Endothelial cell of umbilical vein (primary cell): ENCODE measurements around the gene ZFP42. TPM values are rescaled to one million over a fixed set of nuclear protein-coding genes. Genes with fewer than 3 reads are reported as not detected.

ENCODE experiments used
- BruUV-seq: library from RNA; stranded (reverse); fragments of 400-500 nt; replicated peaks from 2 replicates; lab custom pipeline; 2021; lab: Mats Ljungman, UMichigan
- CTCF ChIA-PET: fragments of 300-600, 350-600 bp; sonication (Branson Sonifier 250); formaldehyde crosslinking; loops from one replicate; lab custom pipeline; 2021; ENCODE audit warnings: antibody characterized with exemption, inconsistent platforms; lab: Charles Lee
- POLR2A ChIA-PET: fragments of 300-600, 350-600 bp; sonication (Branson Sonifier 250); formaldehyde crosslinking; loops from one replicate; lab custom pipeline; 2021; ENCODE audit warnings: antibody characterized with exemption, inconsistent platforms; lab: Charles Lee
- DNase-seq: peaks from one replicate; pipeline ENCODE4 v3.0.0-alpha.2; 2011; ENCODE audit warnings: low read depth, low spot score
- FAIRE-seq: peaks from 2 replicates; lab custom pipeline; 2011; peaks lifted over from hg19 to GRCh38; lab: Jason Lieb, UNC
- H2AFZ ChIP-seq: 2 replicates; pipeline ENCODE4 v1.6.0; 2012; ENCODE audit warnings: low read depth, low read length, control low read depth, inconsistent platforms
- H3K27ac ChIP-seq: 2 replicates; pipeline ENCODE4 v1.5.1; 2011; ENCODE audit warnings: low read depth, mild to moderate bottlenecking, control low read depth, low read length, moderate library complexity; ENCODE audit not compliant: insufficient read depth
- H3K27me3 ChIP-seq, 2 experiments: 2 replicates each; pipeline versions ENCODE4 v1.6.0 to v1.6.1; 2011; ENCODE audit warnings: low read length in 2 of 2, mixed read lengths in 1 of 2; ENCODE audit not compliant: control insufficient read depth in 2 of 2, insufficient read depth in 2 of 2
- H3K36me3 ChIP-seq, 2 experiments: 2 replicates in 1 of 2; 3 replicates in 1 of 2; pipeline ENCODE4 v1.5.1; 2011; ENCODE audit warnings: low read length in 2 of 2, mild to moderate bottlenecking in 1 of 2, moderate library complexity in 1 of 2; ENCODE audit not compliant: control insufficient read depth in 2 of 2, insufficient read depth in 2 of 2; ENCODE audit errors: extremely low read depth in 1 of 2
- H3K4me1 ChIP-seq: 3 replicates; pipeline ENCODE4 v1.5.1; 2011; ENCODE audit warnings: mild to moderate bottlenecking, low read length; ENCODE audit not compliant: control insufficient read depth, insufficient read depth; ENCODE audit errors: extremely low read depth
- H3K4me2 ChIP-seq: 2 replicates; pipeline ENCODE4 v1.6.1; 2011; ENCODE audit warnings: low read length, control low read depth, mixed read lengths; ENCODE audit not compliant: insufficient read depth
- H3K4me3 ChIP-seq, 3 experiments: fragments of 200-600 bp in 1 of 3; sonication (generic), shearing (Covaris generic) in 1 of 3; replicated peaks in 1 of 3; 2 replicates each; pipeline ENCODE4 v1.5.1; 2011 to 2016; ENCODE audit warnings: control low read depth in 3 of 3, low read length in 3 of 3, mild to moderate bottlenecking in 2 of 3, inconsistent platforms in 1 of 3, low read depth in 1 of 3, moderate library complexity in 1 of 3; ENCODE audit not compliant: insufficient read depth in 1 of 3
- H3K79me2 ChIP-seq: 2 replicates; pipeline ENCODE4 v1.6.0; 2012; ENCODE audit warnings: low read length, inconsistent platforms; ENCODE audit not compliant: control insufficient read depth, insufficient read depth
- H3K9ac ChIP-seq: replicated peaks from 2 replicates; pipeline ENCODE3; 2011; ENCODE audit warnings: low read length, control low read depth; ENCODE audit not compliant: insufficient read depth; ENCODE audit errors: extremely low read depth
- H3K9me1 ChIP-seq: replicated peaks from 3 replicates; pipeline ENCODE4 v1.6.0; 2011; ENCODE audit warnings: mild to moderate bottlenecking, low read length; ENCODE audit not compliant: control insufficient read depth, insufficient read depth; ENCODE audit errors: extremely low read depth
- H3K9me3 ChIP-seq: replicated peaks from 2 replicates; pipeline ENCODE4 v1.5.1; 2012; ENCODE audit warnings: low read length, inconsistent platforms; ENCODE audit not compliant: control insufficient read depth, insufficient read depth
- H4K20me1 ChIP-seq: replicated peaks from 2 replicates; pipeline ENCODE3; 2011; ENCODE audit warnings: mild to moderate bottlenecking, low read length; ENCODE audit not compliant: control insufficient read depth, insufficient read depth; ENCODE audit errors: extremely low read depth
- EZH2 ChIP-seq: IDR thresholded peaks from 2 replicates; pipeline ENCODE4 v1.6.1; 2012; ENCODE audit warnings: borderline replicate concordance, low read depth, mild to moderate bottlenecking, moderate library complexity, low read length, inconsistent platforms; ENCODE audit not compliant: severe bottlenecking
- FOS ChIP-seq: IDR thresholded peaks from 2 replicates; pipeline ENCODE4 v1.6.1; 2011; ENCODE audit warnings: mild to moderate bottlenecking, low read length, moderate library complexity, borderline replicate concordance; ENCODE audit not compliant: insufficient read depth
- GATA2 ChIP-seq: IDR thresholded peaks from 2 replicates; pipeline ENCODE4 v1.7.0; 2011; ENCODE audit warnings: low read depth, mild to moderate bottlenecking, moderate library complexity, mixed read lengths, low read length; ENCODE audit not compliant: insufficient read length, insufficient read depth
- JUN ChIP-seq: IDR thresholded peaks from 2 replicates; pipeline ENCODE4 v1.6.1; 2011; ENCODE audit warnings: borderline replicate concordance, low read depth; ENCODE audit not compliant: insufficient read length, insufficient read depth
- MYC ChIP-seq: IDR thresholded peaks from one replicate; pipeline ENCODE4 v1.6.1; 2011; ENCODE audit warnings: mild to moderate bottlenecking, low read depth, low read length
- POLR2A ChIP-seq: IDR thresholded peaks from 2 replicates; pipeline ENCODE4 v1.6.1; 2012; ENCODE audit warnings: low read depth, mild to moderate bottlenecking, control low read depth, low read length
- POLR2AphosphoS5 ChIP-seq: IDR thresholded peaks from 2 replicates; pipeline ENCODE4 v1.6.1; 2012; ENCODE audit warnings: low read depth, mild to moderate bottlenecking, control low read depth, low read length, moderate library complexity; ENCODE audit not compliant: insufficient read depth
- dilution Hi-C: fragments of 300-500 bp; cut with MboI; formaldehyde crosslinking; loops from one replicate; pipeline ENCODE4 v1.15.0; 2019; ENCODE audit warnings: low sequenced_read_pairs; ENCODE audit not compliant: extremely low pct_ligation_motif_present
- intact Hi-C: fragments of 100-400 bp; cut with micrococcal nuclease; formaldehyde crosslinking; loops from one replicate; pipeline ENCODE4 v1.10.0; 2022
- polyA plus RNA-seq, 4 experiments: library from polyadenylated mRNA; depleted of rRNA in 3 of 4; stranded (reverse) in 3 of 4; unstranded in 1 of 4; fragments of >200 nt; gene quantifications; 2 replicates each; pipeline versions ENCODE4 v1.2.1 to v1.2.3, GENCODE V29; 2011 to 2012; ENCODE audit warnings: missing spikeins in 1 of 4
- total RNA-seq: library from RNA; stranded (reverse); gene quantifications from 2 replicates; pipeline ENCODE4 v1.2.3, GENCODE V29; 2021
- TF ChIP-seq, protein P1 (sequence below), 2 donors: IDR thresholded peaks; 1 replicate in 1 of 2; 2 replicates in 1 of 2; pipeline ENCODE4 v1.5.1; 2011; ENCODE audit warnings: low read length in 2 of 2, mild to moderate bottlenecking in 2 of 2, moderate library complexity in 2 of 2, control low read depth in 1 of 2, inconsistent platforms in 1 of 2, low read depth in 1 of 2; ENCODE audit not compliant: insufficient read depth in 1 of 2; ENCODE audit errors: extremely low read depth in 1 of 2
- TF ChIP-seq, protein P2 (sequence below): IDR thresholded peaks from 2 replicates; pipeline ENCODE4 v1.6.1; 2011; ENCODE audit not compliant: insufficient read depth, insufficient read length

Gene ZFP42
- total and polyA plus RNA-seq, 2 donors (not counting 3 experiments of a cell fraction or from before 2014, with no cell fraction given): 0.04 TPM; not detected in 1

DNA sequence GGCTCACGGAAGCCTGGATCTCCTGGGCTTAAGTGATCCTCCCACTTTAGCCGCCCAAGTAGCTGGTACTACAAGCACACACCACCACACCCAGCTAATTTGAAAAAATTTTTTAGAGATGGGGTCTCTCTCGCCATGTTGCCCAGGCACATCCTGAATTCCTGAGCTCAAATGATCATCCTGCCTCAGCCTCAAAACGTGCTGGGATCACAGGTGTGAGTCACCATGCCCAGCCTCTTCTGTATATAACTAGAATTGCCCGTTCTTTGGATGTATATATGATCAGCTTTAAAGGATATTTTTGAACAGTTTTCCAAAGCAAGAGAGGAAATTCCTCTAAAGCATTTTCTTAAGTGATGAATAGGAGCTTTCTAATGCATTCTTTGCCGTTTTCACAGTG is 22.7 kb downstream of the ZFP42 start:
- no peak overlapping the region for H3K27ac ChIP-seq
- no peak for TF ChIP-seq EZH2
- no peak for TF ChIP-seq FOS
- TF ChIP-seq, protein P1, sequence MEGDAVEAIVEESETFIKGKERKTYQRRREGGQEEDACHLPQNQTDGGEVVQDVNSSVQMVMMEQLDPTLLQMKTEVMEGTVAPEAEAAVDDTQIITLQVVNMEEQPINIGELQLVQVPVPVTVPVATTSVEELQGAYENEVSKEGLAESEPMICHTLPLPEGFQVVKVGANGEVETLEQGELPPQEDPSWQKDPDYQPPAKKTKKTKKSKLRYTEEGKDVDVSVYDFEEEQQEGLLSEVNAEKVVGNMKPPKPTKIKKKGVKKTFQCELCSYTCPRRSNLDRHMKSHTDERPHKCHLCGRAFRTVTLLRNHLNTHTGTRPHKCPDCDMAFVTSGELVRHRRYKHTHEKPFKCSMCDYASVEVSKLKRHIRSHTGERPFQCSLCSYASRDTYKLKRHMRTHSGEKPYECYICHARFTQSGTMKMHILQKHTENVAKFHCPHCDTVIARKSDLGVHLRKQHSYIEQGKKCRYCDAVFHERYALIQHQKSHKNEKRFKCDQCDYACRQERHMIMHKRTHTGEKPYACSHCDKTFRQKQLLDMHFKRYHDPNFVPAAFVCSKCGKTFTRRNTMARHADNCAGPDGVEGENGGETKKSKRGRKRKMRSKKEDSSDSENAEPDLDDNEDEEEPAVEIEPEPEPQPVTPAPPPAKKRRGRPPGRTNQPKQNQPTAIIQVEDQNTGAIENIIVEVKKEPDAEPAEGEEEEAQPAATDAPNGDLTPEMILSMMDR (IDR thresholded peaks at IDR 0.05; ENCODE audit: extremely low read depth in 1 of 2, insufficient read depth in 1 of 2, low read depth in 1 of 2, low read length in 2 of 2): no peak
- no peak for TF ChIP-seq POLR2AphosphoS5
- TF ChIP-seq JUN: no peak
- TF ChIP-seq GATA2: no peak
- TF ChIP-seq POLR2A: no peak
- no peak for TF ChIP-seq MYC
- TF ChIP-seq, protein P2, sequence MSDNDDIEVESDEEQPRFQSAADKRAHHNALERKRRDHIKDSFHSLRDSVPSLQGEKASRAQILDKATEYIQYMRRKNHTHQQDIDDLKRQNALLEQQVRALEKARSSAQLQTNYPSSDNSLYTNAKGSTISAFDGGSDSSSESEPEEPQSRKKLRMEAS: no peak
- H3K4me3 ChIP-seq: no peak overlapping the region
- dilution Hi-C loops: no loop called here
- no peaks in the 10 kb centered on the region for H3K4me1 ChIP-seq
- H3K4me2 ChIP-seq: no peak overlapping the region
- H2AFZ ChIP-seq: no peak overlapping the region
- BruUV-seq: no TSS peak
- DNase-seq: no peak
- ChIA-PET CTCF (no interaction called here), POLR2A (no interaction called here)
- H3K27me3 ChIP-seq: no peaks in the 10 kb centered on the region
- FAIRE-seq: no peak
- no peak overlapping the region for H3K9ac ChIP-seq
- no peaks in the 10 kb centered on the region for H3K36me3 ChIP-seq
- H3K9me3 ChIP-seq: peaks cover 7% of the 10 kb centered on the region
- no peaks in the 10 kb centered on the region for H3K79me2 ChIP-seq
- intact Hi-C loops: no loop called here
- H3K9me1 ChIP-seq: no peaks in the 10 kb centered on the region
- no peaks in the 10 kb centered on the region for H4K20me1 ChIP-seq
